Measurements from ENCODE around the gene LMO7.

GRCh38 chr13:75876142-75877050, 240.3 kb downstream of the LMO7 start:
- no peak for TF ChIP-seq POLR2A (IDR thresholded peaks at IDR 0.05; ENCODE audit: low read length)
- TF ChIP-seq GATA1 (IDR thresholded peaks at IDR 0.05; ENCODE audit: low read depth, low read length) = no peak

Data from erythroblast (primary cell).